ENCODE data around the gene ICA1.

The ICA1 gene

GRCh38 chr7:8135417-8135816, 126.5 kb downstream of the ICA1 start:
- H2AFZ ChIP-seq (ENCODE audit: low read length) = no peak overlapping the region
- H3K4me3 ChIP-seq (ENCODE audit: low read length) = no peak overlapping the region
- H3K27me3 ChIP-seq (replicated peaks; ENCODE audit: insufficient read depth, low read length) = no peaks in the 10 kb centered on the region
- no peak for DNase-seq
- H3F3A ChIP-seq (ENCODE audit: insufficient read depth, low read length) = peaks cover 21% of the 10 kb centered on the region
- H3K27ac ChIP-seq (ENCODE audit: low read length) = no peak overlapping the region
- H3K9me2 ChIP-seq (replicated peaks; ENCODE audit: insufficient read depth, low read length) = no peaks in the 10 kb centered on the region
- H3K79me2 ChIP-seq (ENCODE audit: low read length) = no peaks in the 10 kb centered on the region
- peaks cover 30% of the 10 kb centered on the region for H3K4me1 ChIP-seq (ENCODE audit: low read length)
- no peaks in the 10 kb centered on the region for H3K9me3 ChIP-seq (replicated peaks; ENCODE audit: insufficient read depth, low read length)
- no peak for TF ChIP-seq CTCF (IDR thresholded peaks at IDR 0.05; ENCODE audit: low read length)
- no peak for TF ChIP-seq EZH2phosphoT487 (IDR thresholded peaks at IDR 0.05; ENCODE audit: low read length)
- TF ChIP-seq EZH2 (optimal IDR thresholded peaks at IDR 0.05; ENCODE audit: low read depth, low read length) = no peak
- no peaks in the 10 kb centered on the region for H3K36me3 ChIP-seq (replicated peaks; ENCODE audit: insufficient read depth, low read length)
- no peak overlapping the region for H3K4me2 ChIP-seq (ENCODE audit: low read depth, low read length)
- H4K20me1 ChIP-seq (ENCODE audit: insufficient read depth, low read length) = no peaks in the 10 kb centered on the region
- H3K9ac ChIP-seq (ENCODE audit: low read length) = no peak overlapping the region

GRCh38 chr7:8134089-8134733, 127.8 kb downstream of the ICA1 start:
- Histone ChIP-seq H3K36me3 (replicated peaks; ENCODE audit: insufficient read depth, low read length) (no peaks in the 10 kb centered on the region), H3K4me1 (ENCODE audit: low read length) (peaks cover 30% of the 10 kb centered on the region), H3K9me2 (replicated peaks; ENCODE audit: insufficient read depth, low read length) (no peaks in the 10 kb centered on the region), H3K9ac (ENCODE audit: low read length) (peak overlapping the region; percentile 37; the same call in 1 of the 2 replicates), H4K20me1 (ENCODE audit: insufficient read depth, low read length) (no peaks in the 10 kb centered on the region), H3K79me2 (ENCODE audit: low read length) (no peaks in the 10 kb centered on the region), H3K9me3 (replicated peaks; ENCODE audit: insufficient read depth, low read length) (no peaks in the 10 kb centered on the region), H3K27me3 (replicated peaks; ENCODE audit: insufficient read depth, low read length) (no peaks in the 10 kb centered on the region), H3K4me3 (ENCODE audit: low read length) (no peak overlapping the region), H2AFZ (ENCODE audit: low read length) (peak overlapping the region; percentile 30; the same call in 1 of the 2 replicates), H3K4me2 (ENCODE audit: low read depth, low read length) (peak overlapping the region; percentile 49), H3F3A (ENCODE audit: insufficient read depth, low read length) (peaks cover 21% of the 10 kb centered on the region), H3K27ac (ENCODE audit: low read length) (peak overlapping the region; percentile 75)
- DNase-seq = peak; percentile 63
- no peak for TF ChIP-seq CTCF (IDR thresholded peaks at IDR 0.05; ENCODE audit: low read length)
- TF ChIP-seq EZH2 (optimal IDR thresholded peaks at IDR 0.05; ENCODE audit: low read depth, low read length) = no peak
- TF ChIP-seq EZH2phosphoT487 (IDR thresholded peaks at IDR 0.05; ENCODE audit: low read length) = no peak

- H3K9me3 ChIP-seq (replicated peaks; ENCODE audit: insufficient read depth, low read length) = no peaks in the 10 kb centered on the region
- peaks cover 38% of the 10 kb centered on the region for H3K4me1 ChIP-seq (ENCODE audit: low read length)
Measured at GRCh38 chr7:8133188-8133848, 128.6 kb downstream of the ICA1 start.

More at GRCh38 chr7:8133188-8133848, 128.6 kb downstream of the ICA1 start:
- Histone ChIP-seq H3K27ac (ENCODE audit: low read length) (peak overlapping the region; percentile 75; the same call in 1 of the 2 replicates), H3K9ac (ENCODE audit: low read length) (no peak overlapping the region; the same call in 1 of the 2 replicates), H3K27me3 (replicated peaks; ENCODE audit: insufficient read depth, low read length) (no peaks in the 10 kb centered on the region), H3K79me2 (ENCODE audit: low read length) (no peaks in the 10 kb centered on the region), H3K4me2 (ENCODE audit: low read depth, low read length) (peak overlapping the region; percentile 49; the same call in 1 of the 2 replicates), H2AFZ (ENCODE audit: low read length) (no peak overlapping the region), H3K9me2 (replicated peaks; ENCODE audit: insufficient read depth, low read length) (no peaks in the 10 kb centered on the region), H3K4me3 (ENCODE audit: low read length) (no peak overlapping the region), H3K36me3 (replicated peaks; ENCODE audit: insufficient read depth, low read length) (no peaks in the 10 kb centered on the region), H3F3A (ENCODE audit: insufficient read depth, low read length) (peaks cover 21% of the 10 kb centered on the region), H4K20me1 (ENCODE audit: insufficient read depth, low read length) (no peaks in the 10 kb centered on the region)
- no peak for DNase-seq
- TF ChIP-seq EZH2 (optimal IDR thresholded peaks at IDR 0.05; ENCODE audit: low read depth, low read length) (no peak), CTCF (IDR thresholded peaks at IDR 0.05; ENCODE audit: low read length) (no peak), EZH2phosphoT487 (IDR thresholded peaks at IDR 0.05; ENCODE audit: low read length) (no peak)
